ENCODE data around the gene SHROOM1. TPM values are rescaled to one million over a fixed set of nuclear protein-coding genes. Genes with fewer than 3 reads are reported as not detected.
"Not testable (repeated sequence)": the region's sequence is repeated elsewhere in the genome, so short reads cannot be mapped to it uniquely, and the experiment has no call there.

SHROOM1 gene
- total RNA-seq, 2 donors from 2014 or later, result 1.1 to 2.1 TPM

DNA sequence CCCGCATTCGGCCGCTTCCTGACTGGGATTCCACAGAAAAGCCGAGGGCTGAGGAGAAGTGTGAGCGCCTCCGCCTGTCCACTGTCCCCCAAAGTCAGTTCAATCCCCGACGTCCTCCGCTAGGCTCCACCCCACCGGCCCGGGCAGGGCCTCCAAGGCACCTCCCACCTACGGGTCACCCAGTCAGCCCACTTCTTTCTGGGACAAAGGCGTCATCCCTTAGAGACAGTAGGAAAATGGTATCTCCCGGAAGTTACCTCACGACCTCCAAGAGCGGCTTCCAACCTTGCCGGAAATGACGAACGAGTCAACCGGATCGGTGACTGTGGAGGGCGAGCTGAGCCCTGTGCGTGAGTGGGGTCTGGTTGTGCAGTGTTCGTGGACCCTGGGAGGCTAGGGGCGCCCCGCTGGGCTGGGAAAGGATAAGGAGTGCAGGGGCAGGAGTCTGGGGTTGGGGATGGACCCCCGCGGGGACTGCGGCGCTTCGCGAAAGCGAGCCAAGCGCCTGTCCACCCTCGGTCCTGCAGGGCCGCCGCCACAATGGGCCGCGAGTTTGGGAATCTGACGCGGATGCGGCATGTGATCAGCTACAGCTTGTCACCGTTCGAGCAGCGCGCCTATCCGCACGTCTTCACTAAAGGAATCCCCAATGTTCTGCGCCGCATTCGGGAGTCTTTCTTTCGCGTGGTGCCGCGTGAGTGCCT, 36.0 kb upstream of the SHROOM1 start, which contains the start of the genes GDF9 and UQCRQ:
TSS of gene GDF9 (minus strand) at position 128 of the 704 bp plus-strand sequence. CDS start 1,936 bp downstream, outside the sequence.
TSS of gene UQCRQ (plus strand) at position 301 of the 704 bp plus-strand sequence. CDS start at position 541, 240 bp downstream.
- Mint-ChIP-seq H3K27me3 (ENCODE audit: low read depth) (no peaks in the 10 kb centered on the region), H3K27ac (peak within 1 kb of the TSS; percentile 94), H3K4me1 (ENCODE audit: low read depth) (peaks cover 22% of the 10 kb centered on the region), H3K4me3 (peak within 1 kb of the TSS; percentile 89 to 92), H3K36me3 (ENCODE audit: insufficient read depth in 2 of 2) (peaks cover 5 to 7% of the 10 kb centered on the region in 2 donors), H3K9me3 (no peaks in the 10 kb centered on the region)
- ATAC-seq (replicated peaks in 1 of 2) (peak; percentile 98), DNase-seq (peak; percentile 94 to 96)

GRCh38 chr5:132865668-132866341, 35.4 kb upstream of the SHROOM1 start:
- ATAC-seq (replicated peaks in 1 of 2) (peak; percentile 36 to 43), DNase-seq (no peak)
- Mint-ChIP-seq H3K27ac (peak overlapping the region; percentile 94), H3K36me3 (ENCODE audit: insufficient read depth in 2 of 2) (peaks cover 5 to 7% of the 10 kb centered on the region in 2 donors), H3K9me3 (no peaks in the 10 kb centered on the region), H3K4me1 (ENCODE audit: low read depth) (peaks cover 22% of the 10 kb centered on the region), H3K4me3 (peak overlapping the region; percentile 89 to 92), H3K27me3 (ENCODE audit: low read depth) (no peaks in the 10 kb centered on the region)

DNA sequence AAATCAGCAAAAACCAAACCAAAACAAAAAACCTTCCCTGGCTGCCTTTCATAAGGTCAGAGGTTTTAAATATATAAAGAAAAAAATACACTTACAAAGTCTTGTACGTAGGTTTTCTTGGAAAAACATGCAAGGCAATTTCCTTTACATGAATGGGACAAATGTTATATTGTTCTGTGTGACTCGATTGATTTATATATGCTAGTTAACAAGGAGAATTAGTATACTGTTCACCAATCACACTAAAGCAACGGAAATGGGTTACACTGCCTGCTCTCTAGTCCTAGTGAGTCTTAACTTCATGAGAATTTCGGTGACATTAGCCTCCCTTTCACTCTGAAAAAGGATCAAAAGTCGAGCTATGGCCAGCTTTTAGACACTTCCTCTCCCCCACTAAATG, 30.3 kb upstream of the SHROOM1 start:
- H3K27ac Mint-ChIP-seq, result no peak overlapping the region
- H3K4me3 Mint-ChIP-seq, result no peak overlapping the region
- H3K4me1 Mint-ChIP-seq (ENCODE audit: low read depth), result no peaks in the 10 kb centered on the region
- peaks cover 6% of the 10 kb centered on the region for H3K27me3 Mint-ChIP-seq (ENCODE audit: low read depth)
- ATAC-seq (replicated peaks in 1 of 2) (no peak), DNase-seq (no peak)
- no peaks in the 10 kb centered on the region for H3K36me3 Mint-ChIP-seq (ENCODE audit: insufficient read depth in 2 of 2)
- H3K9me3 Mint-ChIP-seq, result no peaks in the 10 kb centered on the region

GRCh38 chr5:132859889-132860437, 29.5 kb upstream of the SHROOM1 start:
- H3K27me3 Mint-ChIP-seq (ENCODE audit: low read depth), result peaks cover 12% of the 10 kb centered on the region
- no peaks in the 10 kb centered on the region for H3K36me3 Mint-ChIP-seq (ENCODE audit: insufficient read depth in 2 of 2)
- no peaks in the 10 kb centered on the region for H3K4me1 Mint-ChIP-seq (ENCODE audit: low read depth)
- no peak overlapping the region for H3K4me3 Mint-ChIP-seq
- no peak overlapping the region for H3K27ac Mint-ChIP-seq
- ATAC-seq (replicated peaks in 1 of 2) (peak in 1 of 2 donors; percentile 26), DNase-seq (no peak)
- no peaks in the 10 kb centered on the region for H3K9me3 Mint-ChIP-seq

DNA sequence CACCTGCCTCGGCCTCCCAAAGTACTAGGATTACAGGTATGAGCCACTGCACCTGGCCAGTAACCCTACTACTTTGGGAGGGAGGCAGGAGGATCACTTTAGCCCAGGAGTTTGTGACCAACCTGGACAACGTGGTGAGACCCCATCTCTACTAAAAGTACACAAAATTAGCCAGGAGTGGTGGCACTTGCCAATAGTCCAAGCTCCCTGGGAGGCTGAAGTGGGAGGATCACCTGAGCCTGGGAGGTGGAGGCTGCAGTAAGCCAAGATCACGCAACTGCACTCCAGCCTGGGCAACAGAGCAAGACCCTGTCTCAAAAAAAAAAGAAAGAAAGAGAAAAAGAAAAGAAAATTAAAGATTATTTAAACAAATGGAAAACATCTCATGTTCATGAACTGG, 25.6 kb upstream of the SHROOM1 start:
- H3K36me3 Mint-ChIP-seq (ENCODE audit: insufficient read depth in 2 of 2), result no peaks in the 10 kb centered on the region
- H3K27ac Mint-ChIP-seq, result no peak overlapping the region
- H3K4me3 Mint-ChIP-seq, result no peak overlapping the region
- no peaks in the 10 kb centered on the region for H3K4me1 Mint-ChIP-seq (ENCODE audit: low read depth)
- peaks cover 12% of the 10 kb centered on the region for H3K27me3 Mint-ChIP-seq (ENCODE audit: low read depth)
- no peak for ATAC-seq (replicated peaks in 1 of 2)
- DNase-seq, result no peak
- H3K9me3 Mint-ChIP-seq, result no peaks in the 10 kb centered on the region

- not testable (repeated sequence) for H3K36me3 Mint-ChIP-seq (ENCODE audit: insufficient read depth in 2 of 2); ATAC-seq (replicated peaks in 1 of 2); H3K27ac Mint-ChIP-seq
Observed at GRCh38 chr5:132854992-132855391, 24.5 kb upstream of the SHROOM1 start.

GRCh38 chr5:132854301-132854700, 23.9 kb upstream of the SHROOM1 start:
- peaks cover 17% of the 10 kb centered on the region for H3K27me3 Mint-ChIP-seq (ENCODE audit: low read depth)
- no peak overlapping the region for H3K27ac Mint-ChIP-seq
- DNase-seq, result no peak
- ATAC-seq (replicated peaks in 1 of 2), result no peak
- no peaks in the 10 kb centered on the region for H3K36me3 Mint-ChIP-seq (ENCODE audit: insufficient read depth in 2 of 2)
- no peaks in the 10 kb centered on the region for H3K9me3 Mint-ChIP-seq
- H3K4me3 Mint-ChIP-seq, result no peak overlapping the region
- H3K4me1 Mint-ChIP-seq (ENCODE audit: low read depth), result peaks cover 4% of the 10 kb centered on the region

More at GRCh38 chr5:132854992-132855391, 24.5 kb upstream of the SHROOM1 start:
- H3K9me3 Mint-ChIP-seq; H3K4me1 Mint-ChIP-seq (ENCODE audit: low read depth); DNase-seq; H3K4me3 Mint-ChIP-seq: not testable (repeated sequence)
- peaks cover 13% of the 10 kb centered on the region for H3K27me3 Mint-ChIP-seq (ENCODE audit: low read depth)

DNA sequence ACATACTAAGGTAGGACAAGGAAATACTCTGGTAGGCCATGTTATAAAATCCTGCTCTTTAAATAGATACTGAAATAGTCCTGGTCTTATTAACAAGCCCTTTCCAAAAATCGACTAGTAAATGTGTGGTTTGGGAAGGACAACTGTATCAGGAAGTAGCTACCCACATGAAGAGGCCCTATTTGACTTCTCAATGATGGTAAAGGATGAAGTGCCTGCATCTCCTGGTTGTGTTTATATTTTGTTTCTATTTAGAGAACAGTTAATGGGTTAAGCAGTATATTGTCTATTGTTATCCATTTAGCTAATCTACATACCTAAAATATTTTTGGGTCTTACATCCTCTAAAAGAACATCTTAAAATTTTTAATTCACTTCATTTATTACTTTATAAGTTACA, 23.3 kb upstream of the SHROOM1 start:
- DNase-seq (no peak), ATAC-seq (replicated peaks in 1 of 2) (no peak)
- H3K4me3 Mint-ChIP-seq, result no peak overlapping the region
- H3K9me3 Mint-ChIP-seq, result no peaks in the 10 kb centered on the region
- H3K36me3 Mint-ChIP-seq (ENCODE audit: insufficient read depth in 2 of 2), result no peaks in the 10 kb centered on the region
- H3K4me1 Mint-ChIP-seq (ENCODE audit: low read depth), result peaks cover 4% of the 10 kb centered on the region
- H3K27me3 Mint-ChIP-seq (ENCODE audit: low read depth), result peaks cover 17% of the 10 kb centered on the region
- no peak overlapping the region for H3K27ac Mint-ChIP-seq

DNA sequence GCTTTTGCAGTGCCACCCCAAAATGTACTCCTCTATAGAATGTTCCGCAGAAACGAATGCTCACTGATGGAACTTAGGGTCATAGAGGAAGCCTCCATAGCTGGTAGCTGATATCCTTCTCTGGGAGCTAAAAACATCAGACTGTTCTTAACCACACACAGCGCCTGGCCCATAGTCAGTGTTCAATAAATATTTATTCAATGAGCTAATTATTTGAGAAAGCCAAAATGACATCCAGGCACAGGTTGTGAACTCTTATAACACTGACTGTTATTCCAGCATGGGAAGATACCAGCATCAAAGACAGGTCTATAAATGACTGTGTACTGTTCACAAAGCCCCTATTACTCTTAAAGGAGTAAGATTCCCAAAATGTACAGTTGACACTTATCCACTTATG, 22.9 kb upstream of the SHROOM1 start:
- Mint-ChIP-seq H3K9me3 (no peaks in the 10 kb centered on the region), H3K4me1 (ENCODE audit: low read depth) (peaks cover 4% of the 10 kb centered on the region), H3K36me3 (ENCODE audit: insufficient read depth in 2 of 2) (no peaks in the 10 kb centered on the region), H3K27ac (no peak overlapping the region), H3K27me3 (ENCODE audit: low read depth) (peaks cover 17% of the 10 kb centered on the region), H3K4me3 (no peak overlapping the region)
- ATAC-seq (replicated peaks in 1 of 2), result no peak
- no peak for DNase-seq

DNA sequence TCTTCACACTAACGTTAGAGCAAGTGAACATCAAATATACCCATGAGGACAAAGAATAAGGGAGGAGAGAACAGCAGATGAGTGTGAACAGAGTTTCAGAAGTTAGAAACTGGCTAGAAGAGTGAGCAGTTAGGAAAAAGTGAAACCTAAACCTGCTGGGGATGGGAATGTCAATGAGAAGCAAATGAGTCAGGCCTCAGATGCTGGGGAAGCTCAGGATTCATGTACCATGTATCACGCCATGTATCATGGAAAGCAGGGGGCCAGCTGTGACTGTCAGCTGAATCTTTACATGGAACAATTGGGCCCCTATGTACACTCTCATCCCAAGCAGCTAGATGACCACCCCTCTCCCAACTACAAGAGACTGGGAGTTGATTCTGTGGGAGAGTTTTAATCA, 19.6 kb upstream of the SHROOM1 start:
- Mint-ChIP-seq H3K9me3 (no peaks in the 10 kb centered on the region), H3K36me3 (ENCODE audit: insufficient read depth in 2 of 2) (no peaks in the 10 kb centered on the region), H3K4me3 (no peak overlapping the region), H3K27me3 (ENCODE audit: low read depth) (peaks cover 6% of the 10 kb centered on the region), H3K27ac (no peak overlapping the region), H3K4me1 (ENCODE audit: low read depth) (peaks cover 4% of the 10 kb centered on the region)
- ATAC-seq (replicated peaks in 1 of 2), result no peak
- DNase-seq, result no peak

DNA sequence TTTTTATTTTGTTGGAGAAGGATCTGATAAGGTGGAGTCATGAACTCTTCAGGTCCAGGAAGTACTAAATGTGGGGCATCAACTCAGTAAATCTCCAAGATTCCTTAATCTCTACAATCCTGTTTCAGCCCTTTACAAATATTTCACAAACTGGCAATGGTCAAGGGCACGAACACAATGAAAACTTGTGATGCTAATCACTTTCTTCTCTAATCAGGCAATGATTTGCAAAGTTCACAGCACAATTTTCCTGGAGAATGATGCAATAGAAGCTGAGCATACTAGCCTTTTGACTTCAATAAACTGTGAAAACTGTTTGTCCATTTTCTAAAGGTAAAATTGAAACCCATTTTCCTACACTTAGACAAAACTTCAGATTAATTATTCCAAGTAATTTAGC, 18.9 kb upstream of the SHROOM1 start:
- H3K4me1 Mint-ChIP-seq (ENCODE audit: low read depth), result peaks cover 4% of the 10 kb centered on the region
- peaks cover 6% of the 10 kb centered on the region for H3K27me3 Mint-ChIP-seq (ENCODE audit: low read depth)
- no peaks in the 10 kb centered on the region for H3K36me3 Mint-ChIP-seq (ENCODE audit: insufficient read depth in 2 of 2)
- no peaks in the 10 kb centered on the region for H3K9me3 Mint-ChIP-seq
- H3K4me3 Mint-ChIP-seq, result no peak overlapping the region
- H3K27ac Mint-ChIP-seq, result no peak overlapping the region
- no peak for ATAC-seq (replicated peaks in 1 of 2)
- DNase-seq, result no peak

- no peak for ATAC-seq (replicated peaks in 1 of 2)
- Mint-ChIP-seq H3K4me1 (ENCODE audit: low read depth) (peaks cover 4% of the 10 kb centered on the region), H3K4me3 (no peak overlapping the region), H3K36me3 (ENCODE audit: insufficient read depth in 2 of 2) (no peaks in the 10 kb centered on the region), H3K27me3 (ENCODE audit: low read depth) (peaks cover 6% of the 10 kb centered on the region), H3K9me3 (no peaks in the 10 kb centered on the region), H3K27ac (no peak overlapping the region)
- DNase-seq, result no peak
Observed at GRCh38 chr5:132848270-132848669, 17.8 kb upstream of the SHROOM1 start.

DNA sequence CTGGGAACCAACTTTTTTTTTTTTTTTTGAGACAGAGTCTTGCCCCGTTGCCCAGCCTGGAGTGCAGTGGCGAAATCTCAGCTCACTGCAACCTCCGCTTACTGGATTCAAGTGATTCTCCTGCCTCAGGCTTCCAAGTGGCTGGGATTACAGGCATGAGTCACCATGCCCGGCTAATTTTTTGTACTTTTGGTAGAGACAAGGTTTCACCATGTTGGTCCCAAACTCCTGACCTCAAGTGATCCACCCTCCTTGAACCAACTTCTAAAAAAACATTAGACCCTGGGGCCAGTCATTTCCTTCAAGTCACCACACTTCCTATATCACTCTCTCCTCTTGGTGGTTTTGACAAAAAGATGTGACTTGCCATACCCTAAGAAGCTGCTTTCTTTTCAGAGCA, 10.9 kb upstream of the SHROOM1 start:
- Mint-ChIP-seq H3K4me1 (ENCODE audit: low read depth) (peaks cover 4% of the 10 kb centered on the region), H3K27me3 (ENCODE audit: low read depth) (no peaks in the 10 kb centered on the region), H3K9me3 (no peaks in the 10 kb centered on the region), H3K27ac (no peak overlapping the region), H3K4me3 (no peak overlapping the region), H3K36me3 (ENCODE audit: insufficient read depth in 2 of 2) (no peaks in the 10 kb centered on the region)
- no peak for DNase-seq
- peak; percentile 37 to 56 for ATAC-seq (replicated peaks in 1 of 2)
